Measurements from ENCODE around the gene PIGW. TPM values are rescaled to one million over a fixed set of nuclear protein-coding genes. Genes with fewer than 3 reads are reported as not detected.

PIGW gene
- total and polyA plus RNA-seq, 2 experiments from 2014 or later: 5.5 to 15.8 TPM

DNA sequence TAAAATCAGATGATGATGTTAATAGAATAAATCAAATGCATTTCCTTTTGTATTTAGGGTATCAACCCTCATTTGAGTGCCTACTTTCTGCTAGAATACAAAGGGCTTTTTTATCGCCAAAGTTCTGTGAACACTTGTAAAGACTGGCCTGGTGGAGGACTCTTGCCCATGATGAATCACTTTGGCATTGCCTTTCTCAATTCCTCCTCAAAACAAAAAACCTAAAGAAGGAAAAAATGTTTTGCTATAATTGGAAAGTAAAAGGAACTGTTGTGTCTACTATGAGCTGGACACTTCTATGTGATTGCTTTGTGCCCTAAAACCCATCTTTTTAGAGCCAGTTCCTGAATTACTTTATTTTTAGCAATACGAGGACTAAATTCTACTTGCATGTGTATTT lies 43.9 kb downstream of the PIGW start:
- TF ChIP-seq, protein P1, sequence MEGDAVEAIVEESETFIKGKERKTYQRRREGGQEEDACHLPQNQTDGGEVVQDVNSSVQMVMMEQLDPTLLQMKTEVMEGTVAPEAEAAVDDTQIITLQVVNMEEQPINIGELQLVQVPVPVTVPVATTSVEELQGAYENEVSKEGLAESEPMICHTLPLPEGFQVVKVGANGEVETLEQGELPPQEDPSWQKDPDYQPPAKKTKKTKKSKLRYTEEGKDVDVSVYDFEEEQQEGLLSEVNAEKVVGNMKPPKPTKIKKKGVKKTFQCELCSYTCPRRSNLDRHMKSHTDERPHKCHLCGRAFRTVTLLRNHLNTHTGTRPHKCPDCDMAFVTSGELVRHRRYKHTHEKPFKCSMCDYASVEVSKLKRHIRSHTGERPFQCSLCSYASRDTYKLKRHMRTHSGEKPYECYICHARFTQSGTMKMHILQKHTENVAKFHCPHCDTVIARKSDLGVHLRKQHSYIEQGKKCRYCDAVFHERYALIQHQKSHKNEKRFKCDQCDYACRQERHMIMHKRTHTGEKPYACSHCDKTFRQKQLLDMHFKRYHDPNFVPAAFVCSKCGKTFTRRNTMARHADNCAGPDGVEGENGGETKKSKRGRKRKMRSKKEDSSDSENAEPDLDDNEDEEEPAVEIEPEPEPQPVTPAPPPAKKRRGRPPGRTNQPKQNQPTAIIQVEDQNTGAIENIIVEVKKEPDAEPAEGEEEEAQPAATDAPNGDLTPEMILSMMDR (conservative IDR thresholded peaks at IDR 0.05; ENCODE audit: low read depth in 2 of 2): no peak
- TF ChIP-seq, protein P2, sequence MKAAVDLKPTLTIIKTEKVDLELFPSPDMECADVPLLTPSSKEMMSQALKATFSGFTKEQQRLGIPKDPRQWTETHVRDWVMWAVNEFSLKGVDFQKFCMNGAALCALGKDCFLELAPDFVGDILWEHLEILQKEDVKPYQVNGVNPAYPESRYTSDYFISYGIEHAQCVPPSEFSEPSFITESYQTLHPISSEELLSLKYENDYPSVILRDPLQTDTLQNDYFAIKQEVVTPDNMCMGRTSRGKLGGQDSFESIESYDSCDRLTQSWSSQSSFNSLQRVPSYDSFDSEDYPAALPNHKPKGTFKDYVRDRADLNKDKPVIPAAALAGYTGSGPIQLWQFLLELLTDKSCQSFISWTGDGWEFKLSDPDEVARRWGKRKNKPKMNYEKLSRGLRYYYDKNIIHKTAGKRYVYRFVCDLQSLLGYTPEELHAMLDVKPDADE (IDR thresholded peaks at IDR 0.05): no peak
- TF ChIP-seq EZH2phosphoT487 (IDR thresholded peaks at IDR 0.05; ENCODE audit: unreplicated experiment) (no peak), CREB1 (CRISPR knock-in tag; IDR thresholded peaks at IDR 0.05; ENCODE audit: low read depth) (no peak), STAT1 (IDR thresholded peaks at IDR 0.05; ENCODE audit: unreplicated experiment) (no peak), ZNF331 (CRISPR knock-in tag; IDR thresholded peaks at IDR 0.05; ENCODE audit: low read depth) (no peak), ZNF114 (CRISPR knock-in tag; IDR thresholded peaks at IDR 0.05) (no peak), POLR2AphosphoS5 (IDR thresholded peaks at IDR 0.05; ENCODE audit: low read depth) (no peak), JUNB (IDR thresholded peaks at IDR 0.05; ENCODE audit: unreplicated experiment) (no peak), EZH2 (IDR thresholded peaks at IDR 0.05; ENCODE audit: low read depth, unreplicated experiment) (no peak), NANOG (IDR thresholded peaks at IDR 0.05; ENCODE audit: borderline replicate concordance) (no peak)
- TF ChIP-seq, protein P3, sequence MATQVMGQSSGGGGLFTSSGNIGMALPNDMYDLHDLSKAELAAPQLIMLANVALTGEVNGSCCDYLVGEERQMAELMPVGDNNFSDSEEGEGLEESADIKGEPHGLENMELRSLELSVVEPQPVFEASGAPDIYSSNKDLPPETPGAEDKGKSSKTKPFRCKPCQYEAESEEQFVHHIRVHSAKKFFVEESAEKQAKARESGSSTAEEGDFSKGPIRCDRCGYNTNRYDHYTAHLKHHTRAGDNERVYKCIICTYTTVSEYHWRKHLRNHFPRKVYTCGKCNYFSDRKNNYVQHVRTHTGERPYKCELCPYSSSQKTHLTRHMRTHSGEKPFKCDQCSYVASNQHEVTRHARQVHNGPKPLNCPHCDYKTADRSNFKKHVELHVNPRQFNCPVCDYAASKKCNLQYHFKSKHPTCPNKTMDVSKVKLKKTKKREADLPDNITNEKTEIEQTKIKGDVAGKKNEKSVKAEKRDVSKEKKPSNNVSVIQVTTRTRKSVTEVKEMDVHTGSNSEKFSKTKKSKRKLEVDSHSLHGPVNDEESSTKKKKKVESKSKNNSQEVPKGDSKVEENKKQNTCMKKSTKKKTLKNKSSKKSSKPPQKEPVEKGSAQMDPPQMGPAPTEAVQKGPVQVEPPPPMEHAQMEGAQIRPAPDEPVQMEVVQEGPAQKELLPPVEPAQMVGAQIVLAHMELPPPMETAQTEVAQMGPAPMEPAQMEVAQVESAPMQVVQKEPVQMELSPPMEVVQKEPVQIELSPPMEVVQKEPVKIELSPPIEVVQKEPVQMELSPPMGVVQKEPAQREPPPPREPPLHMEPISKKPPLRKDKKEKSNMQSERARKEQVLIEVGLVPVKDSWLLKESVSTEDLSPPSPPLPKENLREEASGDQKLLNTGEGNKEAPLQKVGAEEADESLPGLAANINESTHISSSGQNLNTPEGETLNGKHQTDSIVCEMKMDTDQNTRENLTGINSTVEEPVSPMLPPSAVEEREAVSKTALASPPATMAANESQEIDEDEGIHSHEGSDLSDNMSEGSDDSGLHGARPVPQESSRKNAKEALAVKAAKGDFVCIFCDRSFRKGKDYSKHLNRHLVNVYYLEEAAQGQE (IDR thresholded peaks at IDR 0.05; ENCODE audit: unreplicated experiment): no peak
- TF ChIP-seq, protein P4, sequence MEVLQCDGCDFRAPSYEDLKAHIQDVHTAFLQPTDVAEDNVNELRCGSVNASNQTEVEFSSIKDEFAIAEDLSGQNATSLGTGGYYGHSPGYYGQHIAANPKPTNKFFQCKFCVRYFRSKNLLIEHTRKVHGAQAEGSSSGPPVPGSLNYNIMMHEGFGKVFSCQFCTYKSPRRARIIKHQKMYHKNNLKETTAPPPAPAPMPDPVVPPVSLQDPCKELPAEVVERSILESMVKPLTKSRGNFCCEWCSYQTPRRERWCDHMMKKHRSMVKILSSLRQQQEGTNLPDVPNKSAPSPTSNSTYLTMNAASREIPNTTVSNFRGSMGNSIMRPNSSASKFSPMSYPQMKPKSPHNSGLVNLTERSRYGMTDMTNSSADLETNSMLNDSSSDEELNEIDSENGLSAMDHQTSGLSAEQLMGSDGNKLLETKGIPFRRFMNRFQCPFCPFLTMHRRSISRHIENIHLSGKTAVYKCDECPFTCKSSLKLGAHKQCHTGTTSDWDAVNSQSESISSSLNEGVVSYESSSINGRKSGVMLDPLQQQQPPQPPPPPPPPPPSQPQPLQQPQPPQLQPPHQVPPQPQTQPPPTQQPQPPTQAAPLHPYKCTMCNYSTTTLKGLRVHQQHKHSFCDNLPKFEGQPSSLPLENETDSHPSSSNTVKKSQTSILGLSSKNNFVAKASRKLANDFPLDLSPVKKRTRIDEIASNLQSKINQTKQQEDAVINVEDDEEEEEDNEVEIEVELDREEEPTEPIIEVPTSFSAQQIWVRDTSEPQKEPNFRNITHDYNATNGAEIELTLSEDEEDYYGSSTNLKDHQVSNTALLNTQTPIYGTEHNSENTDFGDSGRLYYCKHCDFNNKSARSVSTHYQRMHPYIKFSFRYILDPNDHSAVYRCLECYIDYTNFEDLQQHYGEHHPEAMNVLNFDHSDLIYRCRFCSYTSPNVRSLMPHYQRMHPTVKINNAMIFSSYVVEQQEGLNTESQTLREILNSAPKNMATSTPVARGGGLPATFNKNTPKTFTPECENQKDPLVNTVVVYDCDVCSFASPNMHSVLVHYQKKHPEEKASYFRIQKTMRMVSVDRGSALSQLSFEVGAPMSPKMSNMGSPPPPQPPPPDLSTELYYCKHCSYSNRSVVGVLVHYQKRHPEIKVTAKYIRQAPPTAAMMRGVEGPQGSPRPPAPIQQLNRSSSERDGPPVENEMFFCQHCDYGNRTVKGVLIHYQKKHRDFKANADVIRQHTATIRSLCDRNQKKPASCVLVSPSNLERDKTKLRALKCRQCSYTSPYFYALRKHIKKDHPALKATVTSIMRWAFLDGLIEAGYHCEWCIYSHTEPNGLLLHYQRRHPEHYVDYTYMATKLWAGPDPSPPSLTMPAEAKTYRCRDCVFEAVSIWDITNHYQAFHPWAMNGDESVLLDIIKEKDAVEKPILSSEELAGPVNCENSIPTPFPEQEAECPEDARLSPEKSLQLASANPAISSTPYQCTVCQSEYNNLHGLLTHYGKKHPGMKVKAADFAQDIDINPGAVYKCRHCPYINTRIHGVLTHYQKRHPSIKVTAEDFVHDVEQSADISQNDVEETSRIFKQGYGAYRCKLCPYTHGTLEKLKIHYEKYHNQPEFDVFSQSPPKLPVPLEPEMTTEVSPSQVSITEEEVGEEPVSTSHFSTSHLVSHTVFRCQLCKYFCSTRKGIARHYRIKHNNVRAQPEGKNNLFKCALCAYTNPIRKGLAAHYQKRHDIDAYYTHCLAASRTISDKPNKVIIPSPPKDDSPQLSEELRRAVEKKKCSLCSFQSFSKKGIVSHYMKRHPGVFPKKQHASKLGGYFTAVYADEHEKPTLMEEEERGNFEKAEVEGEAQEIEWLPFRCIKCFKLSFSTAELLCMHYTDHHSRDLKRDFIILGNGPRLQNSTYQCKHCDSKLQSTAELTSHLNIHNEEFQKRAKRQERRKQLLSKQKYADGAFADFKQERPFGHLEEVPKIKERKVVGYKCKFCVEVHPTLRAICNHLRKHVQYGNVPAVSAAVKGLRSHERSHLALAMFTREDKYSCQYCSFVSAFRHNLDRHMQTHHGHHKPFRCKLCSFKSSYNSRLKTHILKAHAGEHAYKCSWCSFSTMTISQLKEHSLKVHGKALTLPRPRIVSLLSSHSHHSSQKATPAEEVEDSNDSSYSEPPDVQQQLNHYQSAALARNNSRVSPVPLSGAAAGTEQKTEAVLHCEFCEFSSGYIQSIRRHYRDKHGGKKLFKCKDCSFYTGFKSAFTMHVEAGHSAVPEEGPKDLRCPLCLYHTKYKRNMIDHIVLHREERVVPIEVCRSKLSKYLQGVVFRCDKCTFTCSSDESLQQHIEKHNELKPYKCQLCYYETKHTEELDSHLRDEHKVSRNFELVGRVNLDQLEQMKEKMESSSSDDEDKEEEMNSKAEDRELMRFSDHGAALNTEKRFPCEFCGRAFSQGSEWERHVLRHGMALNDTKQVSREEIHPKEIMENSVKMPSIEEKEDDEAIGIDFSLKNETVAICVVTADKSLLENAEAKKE (CRISPR knock-in tag; IDR thresholded peaks at IDR 0.05): no peak
- Mint-ChIP-seq H3K36me3 (ENCODE audit: low read depth) (peaks cover 42% of the 10 kb centered on the region), H3K27ac (no peak overlapping the region), H3K4me1 (no peaks in the 10 kb centered on the region), H3K27me3 (ENCODE audit: insufficient read depth, low read depth, poor library complexity) (peaks cover 4% of the 10 kb centered on the region), H3K4me3 (no peak overlapping the region), H3K9me3 (no peaks in the 10 kb centered on the region)
- Histone ChIP-seq H3K4me1 (ENCODE audit: insufficient read depth) (no peaks in the 10 kb centered on the region), H3K4me3 (no peak overlapping the region), H3F3A (replicated peaks; ENCODE audit: low read depth) (no peaks in the 10 kb centered on the region), H4K20me1 (replicated peaks; ENCODE audit: insufficient read depth) (peaks cover under 1% of the 10 kb centered on the region), H3K36me3 (ENCODE audit: insufficient read depth) (peaks cover 33% of the 10 kb centered on the region), H3K79me2 (replicated peaks; ENCODE audit: insufficient read depth) (peaks cover 5% of the 10 kb centered on the region), H3K9me2 (ENCODE audit: insufficient read depth) (no peaks in the 10 kb centered on the region), H2AFZ (no peak overlapping the region), H3K27ac (ENCODE audit: low read depth) (no peak overlapping the region), H3K4me2 (no peak overlapping the region), H3K27me3 (ENCODE audit: insufficient read depth) (no peaks in the 10 kb centered on the region)
- no peak for DNase-seq (ENCODE audit: low spot score)
- ATAC-seq: no peak
